Transverse colon (tissue), 4 donors: ENCODE data around the gene FITM1. TPM values are rescaled to one million over a fixed set of nuclear protein-coding genes. Genes with fewer than 3 reads are reported as not detected.
A peak's percentile ranks its signal among the peaks of the same experiment; 100 is the strongest.

Experiments
- DNase-seq: peaks from one replicate; pipeline ENCODE4 v3.0.0-alpha.2; 2019
- H3K27ac ChIP-seq, 4 donors: fragments of 200-600 bp; sonication (generic); 2 replicates each; pipeline ENCODE4 v1.5.1; 2016 to 2018; ENCODE audit warnings: inconsistent platforms in 4 of 4
- H3K27me3 ChIP-seq: fragments of 200-600 bp; sonication (generic); 2 replicates; pipeline ENCODE4 v1.5.1; 2017; ENCODE audit warnings: inconsistent platforms
- H3K36me3 ChIP-seq, 4 donors: fragments of 200-600 bp; sonication (generic); 2 replicates each; pipeline ENCODE4 v1.5.1; 2017 to 2019; ENCODE audit warnings: inconsistent platforms in 4 of 4
- H3K4me1 ChIP-seq, 4 donors: fragments of 200-600 bp; sonication (generic); 2 replicates each; pipeline ENCODE4 v1.5.1; 2017 to 2020; ENCODE audit warnings: inconsistent platforms in 4 of 4
- H3K4me3 ChIP-seq, 4 donors: fragments of 200-600 bp; sonication (generic); 1 replicate in 1 of 4; 2 replicates in 3 of 4; pipeline versions ENCODE4 v1.5.1 to v1.6.1; 2017 to 2019; ENCODE audit warnings: inconsistent platforms in 4 of 4
- H3K9me3 ChIP-seq, 2 donors: fragments of 200-600 bp; sonication (generic); 2 replicates each; pipeline ENCODE4 v1.5.1; 2017 to 2019; ENCODE audit warnings: inconsistent platforms in 2 of 2
- EP300 ChIP-seq: sonication (generic); formaldehyde crosslinking; IDR thresholded peaks from one replicate; pipeline ENCODE4 v1.6.1; 2017; ENCODE audit warnings: antibody characterized with exemption, low read depth
- POLR2A ChIP-seq: fragments of 450-650 bp; IDR thresholded peaks from one replicate; pipeline ENCODE4 v1.6.1; 2016; ENCODE audit warnings: antibody characterized with exemption, mild to moderate bottlenecking, moderate library complexity
- POLR2AphosphoS5 ChIP-seq, 3 donors: sonication (generic); formaldehyde crosslinking; IDR thresholded peaks; one replicate each; pipeline ENCODE4 v1.6.1; 2016; ENCODE audit warnings: antibody characterized with exemption in 3 of 3
- WGBS, 2 donors: methylation state at CpG; one replicate each; pipeline ENCODE4 v1.1.5; 2018; ENCODE audit warnings: low coverage in 1 of 2; 5-methylcytosine and 5-hydroxymethylcytosine counted together
- in situ Hi-C, 4 donors: fragments of 200-750 bp; cut with MboI; loops; one replicate each; pipeline versions ENCODE4 v1.15.0 to v1.15.1; 2017; ENCODE audit warnings: low sequenced_read_pairs in 3 of 4, low pct_ligation_motif_present in 1 of 4, low pct_unique_long_range_greater_than_20kb in 1 of 4
- intact Hi-C: fragments of 100-400 bp; cut with DNase I; formaldehyde crosslinking; loops from one replicate; pipeline ENCODE4 v1.15.1; 2023; ENCODE audit warnings: low total_unique reads
- total RNA-seq, 4 donors: library from RNA; depleted of rRNA; stranded (reverse); fragments of >200 nt; gene quantifications; one replicate each; pipeline ENCODE4 v1.1.0, GENCODE V29; 2016
- TF ChIP-seq, protein P1 (sequence below), 5 experiments: fragments of 200-600 bp in 3 of 5; fragments of 450-650 bp in 2 of 5; sonication (generic) in 3 of 5; IDR thresholded peaks; 1 replicate in 2 of 5; 2 replicates in 3 of 5; pipeline ENCODE4 v1.5.1; 2016 to 2017; ENCODE audit warnings: antibody characterized with exemption in 5 of 5, inconsistent platforms in 3 of 5, mild to moderate bottlenecking in 2 of 5, moderate library complexity in 1 of 5

Gene FITM1
- total RNA-seq, 4 donors from 2014 or later: 1.4 to 1.6 TPM; not detected in 2

DNA sequence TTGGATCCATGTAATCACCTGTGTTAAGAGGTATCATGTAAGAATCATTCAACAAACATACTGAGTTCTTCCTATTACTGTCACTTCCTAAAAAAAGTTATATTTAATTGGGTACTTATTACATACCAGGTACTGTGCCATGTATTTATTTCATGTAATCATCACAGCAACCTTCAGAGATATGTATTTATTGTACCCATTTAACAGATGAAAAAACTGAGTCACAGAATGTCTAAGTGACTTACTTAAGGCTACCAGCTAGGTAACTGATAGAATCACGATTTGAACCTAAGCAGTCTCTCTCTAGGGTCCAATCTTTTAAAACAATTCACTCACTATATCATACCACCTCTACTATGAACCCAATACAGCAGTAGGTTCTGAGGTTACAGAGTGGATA lies 14.0 kb downstream of the FITM1 start:
- Histone ChIP-seq H3K4me3 (no peak overlapping the region), H3K36me3 (peaks cover 0 to 4% (median 1%) of the 10 kb centered on the region in 4 donors), H3K9me3 (no peaks in the 10 kb centered on the region), H3K4me1 (peaks cover 23 to 67% (median 46%) of the 10 kb centered on the region in 4 donors), H3K27ac (peak overlapping the region in 1 of 4 donors; percentile 99), H3K27me3 (no peaks in the 10 kb centered on the region)
- WGBS, 2 donors: 83 to 97% methylated on average over 1 of the region's 1 CpG
- DNase-seq: no peak
- TF ChIP-seq EP300 (no peak), POLR2AphosphoS5 (IDR thresholded peaks at IDR 0.05) (no peak), POLR2A (no peak)
- TF ChIP-seq, protein P1, sequence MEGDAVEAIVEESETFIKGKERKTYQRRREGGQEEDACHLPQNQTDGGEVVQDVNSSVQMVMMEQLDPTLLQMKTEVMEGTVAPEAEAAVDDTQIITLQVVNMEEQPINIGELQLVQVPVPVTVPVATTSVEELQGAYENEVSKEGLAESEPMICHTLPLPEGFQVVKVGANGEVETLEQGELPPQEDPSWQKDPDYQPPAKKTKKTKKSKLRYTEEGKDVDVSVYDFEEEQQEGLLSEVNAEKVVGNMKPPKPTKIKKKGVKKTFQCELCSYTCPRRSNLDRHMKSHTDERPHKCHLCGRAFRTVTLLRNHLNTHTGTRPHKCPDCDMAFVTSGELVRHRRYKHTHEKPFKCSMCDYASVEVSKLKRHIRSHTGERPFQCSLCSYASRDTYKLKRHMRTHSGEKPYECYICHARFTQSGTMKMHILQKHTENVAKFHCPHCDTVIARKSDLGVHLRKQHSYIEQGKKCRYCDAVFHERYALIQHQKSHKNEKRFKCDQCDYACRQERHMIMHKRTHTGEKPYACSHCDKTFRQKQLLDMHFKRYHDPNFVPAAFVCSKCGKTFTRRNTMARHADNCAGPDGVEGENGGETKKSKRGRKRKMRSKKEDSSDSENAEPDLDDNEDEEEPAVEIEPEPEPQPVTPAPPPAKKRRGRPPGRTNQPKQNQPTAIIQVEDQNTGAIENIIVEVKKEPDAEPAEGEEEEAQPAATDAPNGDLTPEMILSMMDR (IDR thresholded peaks at IDR 0.05): no peak
- in situ Hi-C loops: no loop called here
- intact Hi-C loops: no loop called here

GRCh38 chr14:24145219-24145618 lies 14.8 kb downstream of the FITM1 start:
- Histone ChIP-seq H3K4me3 (peak overlapping the region in 1 of 4 donors; percentile 73), H3K27ac (peak overlapping the region; percentile 94 to 99 (median 97)), H3K9me3 (no peaks in the 10 kb centered on the region), H3K36me3 (peaks cover 0 to 4% (median 2%) of the 10 kb centered on the region in 4 donors), H3K27me3 (no peaks in the 10 kb centered on the region), H3K4me1 (peaks cover 16 to 59% (median 39%) of the 10 kb centered on the region in 4 donors)
- WGBS, 2 donors: 71 to 91% methylated on average over 2 of the region's 2 CpGs
- DNase-seq: no peak
- intact Hi-C loops (no loop called here), in situ Hi-C loops (no loop called here)
- TF ChIP-seq POLR2AphosphoS5 (IDR thresholded peaks at IDR 0.05): no peak
- TF ChIP-seq, protein P1 (IDR thresholded peaks at IDR 0.05): no peak
- no peak for TF ChIP-seq EP300
- TF ChIP-seq POLR2A: no peak

DNA sequence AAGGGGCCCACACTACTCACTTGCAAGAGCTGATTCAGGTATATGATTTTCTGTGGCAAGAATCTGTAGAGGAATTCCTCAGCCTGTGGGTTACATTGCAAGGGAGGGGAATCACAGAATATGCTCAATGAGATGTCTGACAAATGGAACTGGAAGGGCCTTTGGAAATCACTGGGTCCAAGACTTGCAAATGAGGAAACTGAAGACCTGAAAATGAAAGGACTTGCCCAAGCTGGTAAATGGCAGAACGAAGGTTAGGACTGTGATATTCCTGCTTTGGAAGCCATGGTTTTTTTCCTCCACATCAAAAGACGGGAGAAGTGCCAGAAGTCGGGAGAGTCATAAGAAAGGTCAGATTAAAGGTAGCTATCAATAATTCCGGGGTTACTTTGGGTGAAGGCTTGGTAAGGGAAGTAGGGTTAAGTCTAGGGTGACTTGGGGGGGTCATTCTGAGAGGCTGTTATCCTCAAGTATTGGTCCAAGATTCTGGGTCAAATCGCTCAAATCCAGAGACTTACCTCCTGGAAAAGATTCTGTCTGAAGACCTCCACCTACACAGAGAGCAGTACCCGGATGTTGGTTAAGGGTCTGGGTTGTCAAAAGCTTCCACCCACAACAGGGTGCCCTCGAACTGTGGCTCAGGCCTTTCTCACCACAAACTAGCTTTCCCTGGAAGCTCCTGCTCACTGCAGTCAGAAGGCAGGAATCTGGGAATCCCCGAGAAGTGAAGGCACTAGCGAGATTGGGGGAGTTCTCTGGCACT lies 15.4 kb downstream of the FITM1 start:
- intact Hi-C loops: no loop called here
- Histone ChIP-seq H3K36me3 (peaks cover 0 to 9% (median 2%) of the 10 kb centered on the region in 4 donors), H3K9me3 (no peaks in the 10 kb centered on the region), H3K4me1 (peaks cover 16 to 54% (median 34%) of the 10 kb centered on the region in 4 donors), H3K27ac (peak overlapping the region; percentile 94 to 99 (median 97)), H3K27me3 (no peaks in the 10 kb centered on the region), H3K4me3 (peak overlapping the region; percentile 71 to 98 (median 80))
- TF ChIP-seq, protein P1 (IDR thresholded peaks at IDR 0.05): no peak
- TF ChIP-seq POLR2A (no peak), EP300 (no peak), POLR2AphosphoS5 (IDR thresholded peaks at IDR 0.05) (no peak)
- in situ Hi-C loops: no loop called here
- 1 to 27% methylated on average over 4 to 9 of the region's 9 CpGs for WGBS, 2 donors
- DNase-seq: no peak

DNA sequence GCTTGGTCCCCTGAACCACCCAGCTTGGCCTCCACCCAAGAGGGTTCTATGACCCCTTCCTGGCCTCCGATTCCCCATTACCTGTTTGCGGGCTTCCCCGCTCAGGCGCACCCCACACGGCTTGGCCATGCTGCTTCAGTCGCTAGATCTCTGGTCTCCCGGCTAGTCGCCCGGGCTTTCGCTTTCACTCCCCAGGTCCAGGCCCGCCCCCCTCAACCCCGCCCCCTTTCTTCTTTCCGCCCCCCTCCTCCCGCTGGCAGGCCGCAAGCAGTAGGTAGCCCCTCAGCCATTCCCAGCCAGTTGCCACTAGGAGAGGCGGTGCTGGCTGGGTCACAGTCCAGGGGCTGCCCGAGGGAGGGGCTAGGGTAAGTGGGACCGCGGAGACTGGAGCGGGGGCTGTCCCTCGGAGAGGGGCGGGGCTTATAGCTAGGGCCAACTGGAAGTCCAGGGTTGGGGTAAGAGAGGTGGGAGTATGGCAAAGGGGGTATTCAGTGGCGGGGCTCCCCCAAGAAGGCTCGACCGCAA lies 16.1 kb downstream of the FITM1 start, which contains the start of gene PSME2:
PSME2 (minus strand) TSS at position 158 of the 525 bp plus-strand sequence; CDS start at position 129, 29 bp downstream.
- intact Hi-C loops: no loop called here
- 0% methylated on average over 25 of the region's 25 CpGs; no CpG with 5 or more reads in 1 of the 2 donors for WGBS, 2 donors

More for the DNA sequence above, 16.1 kb downstream of the FITM1 start, which contains the start of gene PSME2:
- peak; percentile 97 for DNase-seq
- Histone ChIP-seq H3K27ac (peak within 1 kb of the TSS; percentile 94 to 99 (median 97)), H3K4me3 (peak within 1 kb of the TSS; percentile 73 to 98 (median 86)), H3K9me3 (no peaks in the 10 kb centered on the region), H3K36me3 (peaks cover 0 to 16% (median 3%) of the 10 kb centered on the region in 4 donors), H3K27me3 (no peaks in the 10 kb centered on the region), H3K4me1 (peaks cover 16 to 54% (median 33%) of the 10 kb centered on the region in 4 donors)
- in situ Hi-C loops: no loop called here
- TF ChIP-seq EP300 (no peak), POLR2AphosphoS5 (IDR thresholded peaks at IDR 0.05) (peak; percentile 67 to 86 (median 78)), POLR2A (no peak)
- TF ChIP-seq, protein P1 (IDR thresholded peaks at IDR 0.05): no peak
